HG03460 (cell line): ENCODE results near the gene TUBB4B.
A peak's percentile ranks its signal among the peaks of the same experiment; 100 is the strongest.

ENCODE experiments used
- ATAC-seq: cut with Tn5 transposase; IDR thresholded peaks from one replicate; pipeline ENCODE4 v1.9.1; 2021; ENCODE audit not compliant: unreplicated experiment

The TUBB4B gene

DNA sequence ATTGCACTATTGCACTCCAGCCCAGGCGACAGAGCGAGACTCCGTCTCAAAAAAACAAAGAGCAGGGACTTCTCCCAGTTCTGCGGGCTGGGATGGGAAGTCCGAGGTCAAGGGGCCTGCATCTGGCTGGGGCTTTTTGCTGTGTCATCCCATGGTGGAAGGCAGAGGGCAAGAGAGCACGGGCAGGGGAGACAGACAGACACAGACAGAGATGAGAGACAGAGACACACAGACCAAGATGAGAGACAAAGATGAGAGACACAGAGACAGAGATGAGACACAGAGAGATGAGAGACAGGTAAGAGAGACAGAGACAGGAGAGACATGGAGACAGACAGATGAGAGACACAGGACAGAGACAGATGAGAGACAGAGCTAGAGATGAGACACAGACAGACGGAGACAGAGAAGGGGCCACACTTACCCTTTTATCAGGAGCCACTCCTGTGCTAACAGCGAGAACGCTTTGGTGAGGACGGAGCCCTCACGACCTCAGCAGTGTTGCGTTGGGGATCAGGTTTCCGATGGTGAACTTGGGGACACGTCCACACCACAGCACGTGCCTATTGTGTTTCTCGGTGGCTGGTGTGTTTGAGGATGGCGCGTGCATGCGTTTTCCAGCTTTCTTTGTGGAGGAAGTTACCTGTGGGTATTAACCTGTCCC lies 27.6 kb downstream of the TUBB4B start:
- ATAC-seq = no peak

DNA sequence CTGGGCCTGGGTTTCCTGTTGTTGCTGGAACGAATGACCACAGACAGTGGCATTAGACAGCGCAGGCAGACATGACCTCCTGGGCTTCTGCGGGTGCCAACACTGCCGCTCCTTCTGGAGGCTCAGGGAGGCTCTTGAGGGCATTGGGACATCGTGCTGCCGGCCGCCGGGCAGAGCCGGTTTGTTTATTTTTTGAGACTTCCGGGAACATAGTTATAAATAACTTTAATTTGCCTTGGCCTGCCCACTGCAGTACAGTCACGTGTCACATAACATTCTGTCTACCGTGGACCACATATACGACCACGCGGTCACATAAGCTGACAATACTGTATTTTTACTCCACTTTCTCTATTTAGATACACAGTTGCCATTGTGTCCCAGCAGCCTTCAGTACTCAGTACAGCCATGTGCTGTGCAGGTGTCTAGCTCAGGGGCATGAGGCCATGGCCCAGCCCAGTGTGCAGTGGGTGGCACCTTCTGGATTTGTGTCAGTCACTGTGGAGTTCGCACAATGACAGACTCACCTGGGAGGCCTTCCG lies 28.2 kb downstream of the TUBB4B start:
- ATAC-seq = no peak

- ATAC-seq = no peak
Measured at GRCh38 chr9:137270929-137271695, 30.0 kb downstream of the TUBB4B start.

- no peak for ATAC-seq
Measured at GRCh38 chr9:137271696-137272076, 30.6 kb downstream of the TUBB4B start.

DNA sequence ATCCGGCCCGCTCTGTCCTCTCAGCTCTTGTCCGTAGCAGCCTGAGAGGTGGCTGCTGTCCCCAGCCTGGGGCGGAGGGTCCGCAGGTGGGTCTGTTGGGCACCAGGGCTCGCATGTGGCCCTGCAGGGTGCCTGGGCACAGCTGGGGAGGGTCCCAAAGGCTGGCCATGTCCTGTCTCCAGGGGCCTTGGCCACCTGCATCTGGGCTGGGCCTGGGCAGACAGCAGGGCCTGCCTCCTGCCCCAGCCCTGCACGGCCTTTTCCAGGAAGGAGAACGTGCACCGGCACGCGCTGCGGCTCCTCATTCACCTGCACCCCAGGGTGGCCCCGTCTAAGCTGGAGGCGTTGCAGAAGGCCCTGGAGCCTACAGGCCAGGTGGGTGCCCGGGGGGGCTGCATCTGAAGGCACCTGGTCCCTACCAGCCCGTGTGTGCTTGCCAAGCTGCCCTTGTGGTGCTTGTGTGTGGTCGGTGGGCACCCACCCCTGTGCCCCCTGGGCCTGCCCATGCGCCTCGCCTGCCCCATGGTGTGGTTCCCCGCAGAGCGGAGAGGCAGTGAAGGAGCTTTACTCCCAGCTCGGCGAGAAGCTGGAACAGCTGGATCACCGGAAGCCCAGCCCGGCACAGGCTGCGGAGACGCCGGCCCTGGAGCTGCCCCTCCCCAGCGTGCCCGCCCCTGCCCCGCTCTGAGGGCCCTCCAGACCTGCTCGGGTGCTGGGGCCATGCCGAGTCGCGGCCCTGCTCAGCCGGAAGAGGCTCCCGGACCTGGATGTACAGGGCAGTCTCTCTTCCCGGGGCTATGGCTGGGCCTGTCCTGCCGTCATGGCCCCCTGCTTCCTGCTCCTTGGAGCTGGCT lies 31.4 kb downstream of the TUBB4B start:
- no peak for ATAC-seq

GRCh38 chr9:137273095-137273490 lies 32.0 kb downstream of the TUBB4B start:
- ATAC-seq = no peak

GRCh38 chr9:137273611-137274320 lies 32.7 kb downstream of the TUBB4B start:
- no peak for ATAC-seq

GRCh38 chr9:137275203-137275587 lies 34.1 kb downstream of the TUBB4B start:
- ATAC-seq = no peak

DNA sequence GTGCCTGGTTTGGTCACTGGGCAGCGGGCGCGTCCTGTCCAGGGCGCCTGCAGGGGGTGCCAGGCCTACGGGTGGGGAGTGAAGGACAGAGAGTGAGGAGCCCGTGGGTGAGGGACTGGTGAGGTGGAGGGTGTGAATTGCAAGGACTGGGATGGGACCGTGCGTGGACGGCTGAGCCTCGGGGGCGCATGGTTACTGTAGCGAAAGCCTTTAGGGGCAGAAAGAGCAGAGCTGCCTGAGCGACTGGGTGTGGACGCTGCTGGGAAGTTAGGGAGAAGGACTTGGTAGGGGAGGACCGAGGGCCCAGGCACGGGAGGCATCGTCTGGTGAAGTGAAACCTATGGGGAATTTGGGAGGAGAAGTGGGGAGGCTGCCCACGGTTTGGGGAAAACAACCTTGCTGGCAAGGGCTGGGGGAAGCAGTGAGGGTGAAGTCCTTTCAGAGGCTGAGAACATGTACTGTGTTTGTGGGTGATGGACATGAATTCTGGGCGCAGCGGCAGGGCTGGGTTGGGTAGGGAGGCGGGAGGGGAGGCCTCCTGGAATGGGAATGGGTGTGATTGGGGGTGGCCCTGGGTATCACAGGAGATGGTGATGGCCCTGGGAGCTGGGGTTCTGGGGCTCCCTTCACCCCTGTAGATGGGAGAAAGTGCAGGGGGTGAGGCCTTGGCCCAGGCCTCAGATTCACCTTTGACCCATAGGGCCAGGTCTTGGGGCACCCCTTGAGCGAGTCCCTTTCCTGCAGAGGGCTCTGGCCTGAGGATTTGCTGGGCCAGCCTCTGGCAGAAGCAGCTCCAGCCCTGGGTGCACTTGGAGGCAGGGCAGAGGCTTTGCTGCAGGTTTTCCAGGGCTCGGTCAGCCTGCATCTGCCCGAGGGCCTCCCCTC lies 34.7 kb downstream of the TUBB4B start:
- no peak for ATAC-seq

GRCh38 chr9:137276473-137277328 lies 35.6 kb downstream of the TUBB4B start:
- peak; percentile 6 for ATAC-seq

- ATAC-seq = peak; percentile 77
Measured at GRCh38 chr9:137277329-137278041, 36.4 kb downstream of the TUBB4B start, which contains the start of gene TOR4A. TSS of gene TOR4A (plus strand) at chr9:137277726. CDS start at chr9:137278690, 964 bp downstream.

DNA sequence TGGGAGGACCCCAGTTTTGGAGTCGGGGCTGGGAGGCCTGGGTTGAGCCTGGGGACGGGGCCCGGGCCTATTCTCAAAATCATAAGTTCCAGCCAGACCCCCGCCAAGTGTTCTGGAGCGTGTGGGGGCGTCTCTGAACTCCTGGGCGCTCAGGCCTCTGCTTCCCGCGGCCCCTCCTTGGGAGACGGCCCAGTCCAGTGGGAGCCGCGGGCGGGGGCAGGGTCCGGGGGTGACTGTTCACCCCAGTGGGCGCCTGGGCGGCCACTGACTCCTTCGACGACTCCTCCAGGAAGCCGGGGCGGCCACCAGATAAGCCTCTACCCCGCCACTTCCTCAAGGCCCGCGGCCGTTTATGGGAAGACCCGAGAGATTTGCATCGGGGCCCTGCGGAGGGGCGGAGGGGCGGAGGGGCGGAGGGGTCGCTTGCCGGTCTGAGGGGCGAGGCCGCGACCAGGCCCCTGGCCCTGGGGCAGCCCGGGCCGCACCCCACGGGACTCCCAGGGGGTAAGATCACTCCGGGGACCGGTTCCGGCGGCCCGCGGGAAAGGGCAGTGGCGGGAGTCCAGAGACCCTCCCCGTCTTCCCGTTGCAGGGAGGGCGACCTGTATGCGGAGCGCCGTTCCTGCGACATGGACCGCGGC lies 37.1 kb downstream of the TUBB4B start:
- ATAC-seq = peak; percentile 19

- no peak for ATAC-seq
Measured at GRCh38 chr9:137278721-137279711, 37.9 kb downstream of the TUBB4B start.

- ATAC-seq = no peak
Measured at GRCh38 chr9:137279741-137280473, 38.8 kb downstream of the TUBB4B start.

DNA sequence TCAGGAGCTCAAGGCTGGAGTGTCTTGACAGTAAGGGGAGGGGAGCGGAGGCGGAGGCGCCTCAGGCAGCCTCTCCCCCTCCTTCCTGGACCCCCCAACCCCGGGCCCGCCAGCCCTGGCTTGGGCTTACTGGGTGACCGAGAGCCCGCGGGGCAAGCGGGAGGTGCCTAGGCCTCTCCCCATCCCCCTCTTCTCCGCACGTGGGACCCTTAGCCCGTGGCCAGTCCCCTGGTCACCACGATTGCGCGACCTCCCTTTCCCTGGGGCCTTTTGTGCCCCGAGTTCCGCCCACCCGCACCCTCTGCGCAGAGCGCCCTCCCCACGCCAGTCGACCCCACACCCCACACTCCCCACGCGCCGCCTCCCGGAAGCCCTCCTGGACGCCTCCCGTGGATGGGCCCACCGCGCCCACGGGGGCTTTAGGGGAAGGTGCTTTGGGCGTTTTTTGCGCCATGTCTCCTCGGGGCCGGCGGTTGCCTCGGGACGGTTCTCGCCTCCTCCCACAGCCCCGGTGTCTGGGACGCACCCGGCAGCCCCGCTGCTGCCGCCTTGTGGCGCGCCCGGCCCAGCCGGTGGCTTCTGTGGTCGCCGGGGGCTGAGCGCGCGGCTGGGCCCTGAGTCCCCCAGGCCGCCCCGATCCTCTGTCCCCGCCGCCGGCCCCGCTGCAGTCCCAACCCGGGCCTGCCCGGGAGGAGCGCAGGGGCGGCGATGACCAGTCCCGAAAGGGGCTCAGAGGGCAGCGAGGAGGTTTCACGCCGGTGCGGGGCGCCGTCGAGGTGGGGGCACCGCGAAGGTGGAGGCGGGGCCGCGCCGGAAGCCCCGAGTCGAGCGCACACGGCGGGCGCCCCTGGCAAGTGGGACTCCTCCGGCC lies 39.6 kb downstream of the TUBB4B start:
- ATAC-seq = no peak
